NOMO-1 treated with dmso at 0.1 percent for 144 hours (cell line): Measurements from ENCODE around the gene NRSN1.

ENCODE experiments used
- DNase-seq: peaks from one replicate; lab custom pipeline; 2025; ENCODE audit not compliant: unreplicated experiment; lab: John Stamatoyannopoulos, UW

Gene NRSN1, protein sequence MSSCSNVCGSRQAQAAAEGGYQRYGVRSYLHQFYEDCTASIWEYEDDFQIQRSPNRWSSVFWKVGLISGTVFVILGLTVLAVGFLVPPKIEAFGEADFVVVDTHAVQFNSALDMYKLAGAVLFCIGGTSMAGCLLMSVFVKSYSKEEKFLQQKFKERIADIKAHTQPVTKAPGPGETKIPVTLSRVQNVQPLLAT

GRCh38 chr6:24125980-24126379 lies at the start of gene NRSN1:
Gene NRSN1, plus strand, starts transcription at chr6:24126215. Its CDS starts 8,113 bp downstream, at chr6:24134328.
- no peak for DNase-seq

DNA sequence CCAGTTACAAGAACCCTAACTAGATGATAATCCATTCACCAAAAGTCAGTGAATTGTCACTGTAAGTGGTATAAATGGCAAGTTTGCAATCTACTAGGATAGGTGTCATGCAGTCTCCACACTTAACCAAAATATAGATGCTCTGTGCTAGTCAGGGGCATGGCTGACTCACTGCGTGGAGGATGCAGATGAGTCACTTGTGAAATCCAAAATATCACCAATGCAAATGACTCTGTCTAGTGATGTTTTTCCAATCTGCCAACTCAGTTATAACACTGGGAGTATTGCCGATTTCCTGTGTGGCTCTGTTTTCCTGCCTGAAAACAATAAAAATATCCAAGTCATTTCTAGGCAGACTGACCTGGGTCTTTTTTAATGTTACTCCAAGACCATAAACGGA lies 47.8 kb upstream of the NRSN1 start:
- DNase-seq, result no peak

GRCh38 chr6:24079076-24079475 lies 46.9 kb upstream of the NRSN1 start:
- DNase-seq, result no peak

DNA sequence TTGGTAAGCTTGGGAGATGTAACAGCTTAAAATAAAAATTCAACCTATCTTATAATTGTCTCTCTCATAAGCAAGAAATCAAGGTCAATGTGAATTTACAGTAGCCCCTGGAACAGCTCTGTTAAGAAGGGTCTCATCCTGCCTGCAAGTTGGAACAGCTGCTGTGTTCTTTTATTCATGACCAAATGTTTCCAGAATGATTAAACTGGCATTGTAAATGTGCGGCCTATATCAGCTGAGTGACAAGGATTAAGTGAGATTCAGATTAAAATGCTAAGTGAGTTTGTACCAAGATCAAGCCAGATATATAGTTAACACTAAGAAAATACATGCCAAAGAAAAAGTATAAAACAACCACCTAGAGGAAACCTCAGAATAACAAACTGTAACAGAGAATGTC lies 45.3 kb upstream of the NRSN1 start:
- no peak for DNase-seq

DNA sequence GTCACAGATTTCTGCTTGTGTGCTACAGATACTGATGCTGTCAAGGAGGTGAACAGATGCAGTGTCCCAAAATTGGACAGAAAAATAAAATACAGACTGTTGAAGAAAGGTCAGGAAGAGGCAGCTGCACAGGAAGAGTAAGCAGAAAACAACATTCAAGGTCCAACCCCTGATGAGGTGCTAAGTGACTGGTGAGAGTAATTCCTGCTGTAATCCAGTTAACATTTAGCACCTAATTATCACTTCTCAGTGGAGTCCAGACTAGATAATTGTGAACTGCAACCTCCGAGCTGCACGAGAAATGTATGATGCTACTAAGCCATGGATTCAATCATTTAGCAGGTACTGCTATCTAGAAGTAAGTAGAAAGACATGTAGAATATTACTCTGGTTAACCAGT lies 36.3 kb upstream of the NRSN1 start:
- DNase-seq, result no peak

DNA sequence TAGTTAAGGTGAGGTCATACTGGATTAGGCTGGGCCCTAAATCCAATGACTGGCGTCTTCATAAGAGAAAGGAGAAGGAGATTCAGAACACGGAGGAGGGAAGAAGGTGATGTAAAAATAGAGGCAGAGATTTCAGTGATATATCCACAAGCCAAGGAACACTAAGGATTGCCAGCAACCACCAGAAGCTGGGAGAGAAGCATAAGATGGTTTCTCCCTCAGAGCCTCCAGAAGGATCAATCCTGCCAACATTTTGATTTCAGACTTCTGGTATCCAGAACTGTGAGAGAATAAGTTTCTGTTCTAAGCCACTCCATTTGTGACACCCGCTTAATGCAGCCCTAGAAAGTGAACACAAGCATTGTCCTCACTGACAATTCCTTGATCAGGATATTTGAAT lies 33.6 kb upstream of the NRSN1 start:
- DNase-seq, result no peak

DNA sequence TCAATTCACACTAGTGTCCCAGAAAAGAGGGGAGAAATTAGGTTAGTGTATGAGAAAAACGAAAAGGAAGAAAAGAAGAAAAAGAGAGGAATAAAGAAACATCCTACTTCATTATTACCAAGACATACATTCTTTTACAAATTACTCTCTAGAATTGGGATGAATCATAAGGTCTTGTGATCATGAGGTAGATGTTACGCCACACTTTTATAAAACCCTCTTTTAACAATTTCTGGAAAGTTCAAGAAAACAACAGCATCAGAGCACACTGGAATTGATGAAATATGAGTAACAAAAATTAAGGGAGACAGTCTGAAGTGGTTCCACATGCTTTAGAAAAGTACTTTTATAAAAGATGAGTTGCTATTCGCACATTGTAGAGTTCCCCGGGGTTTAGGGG lies 32.6 kb upstream of the NRSN1 start:
- DNase-seq, result no peak

- no peak for DNase-seq
These were observed 26.8 kb upstream of the NRSN1 start for GRCh38 chr6:24099181-24099580.

GRCh38 chr6:24100024-24100769 lies 25.8 kb upstream of the NRSN1 start:
- no peak for DNase-seq

DNA sequence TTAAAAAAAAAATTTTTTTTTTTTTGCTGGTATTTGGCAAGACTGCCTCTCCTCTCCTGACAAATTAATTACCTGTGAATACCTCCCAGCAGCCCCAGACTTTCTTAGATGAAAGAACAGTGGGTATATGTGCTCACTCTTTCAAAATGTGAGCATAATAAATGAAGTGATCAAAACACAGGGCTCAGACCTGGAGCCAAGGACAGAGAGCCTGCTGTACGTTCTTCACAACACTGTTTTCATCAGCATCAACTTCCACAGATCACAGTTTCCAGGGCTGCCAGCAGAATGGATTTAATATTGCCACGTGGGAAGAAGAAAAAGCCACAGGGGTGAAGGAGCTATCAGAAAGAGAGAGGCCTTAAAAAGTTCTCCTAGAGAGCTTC lies 25.3 kb upstream of the NRSN1 start:
- DNase-seq, result no peak

DNA sequence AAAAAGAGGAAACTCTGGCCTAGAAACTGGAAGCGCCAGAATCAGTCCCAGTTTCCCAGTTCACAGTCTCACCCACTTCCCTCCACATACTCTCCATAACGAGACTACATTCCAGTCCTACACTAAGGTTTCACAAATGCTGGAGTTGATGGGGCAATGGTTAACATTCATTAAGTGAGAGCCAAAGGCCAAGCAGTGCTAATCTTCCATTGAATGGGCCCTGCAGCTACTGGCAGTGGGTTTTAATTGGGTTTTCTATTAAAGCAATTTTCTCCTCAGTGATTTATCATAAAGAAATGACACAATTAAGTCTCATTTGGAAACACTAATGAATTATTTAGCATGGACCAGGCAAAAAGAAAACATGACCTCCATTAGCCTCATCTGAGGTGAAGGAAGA lies 20.8 kb upstream of the NRSN1 start:
- DNase-seq, result no peak

GRCh38 chr6:24106291-24106690 lies 19.7 kb upstream of the NRSN1 start:
- DNase-seq, result no peak

- no peak for DNase-seq
These were observed 18.7 kb upstream of the NRSN1 start for GRCh38 chr6:24107294-24107693.

DNA sequence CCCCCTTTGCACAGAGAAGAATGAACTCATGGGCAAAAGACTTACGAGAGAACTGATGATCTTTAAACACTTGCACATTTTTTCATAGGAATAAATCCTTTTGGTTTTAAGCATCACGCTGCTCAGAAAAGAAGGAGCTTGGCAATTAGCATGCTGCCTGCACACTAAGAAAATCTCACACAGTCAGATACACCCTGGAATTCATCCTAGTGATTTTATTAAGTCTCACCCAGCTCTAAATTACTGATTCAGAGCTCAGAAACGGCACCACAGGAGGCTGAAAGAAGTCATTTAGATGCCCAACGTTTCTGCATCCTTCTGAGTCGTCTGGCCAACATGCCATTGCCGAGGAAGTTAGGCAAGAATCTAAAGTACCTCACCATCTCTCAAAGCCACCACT lies 18.0 kb upstream of the NRSN1 start:
- no peak for DNase-seq

DNA sequence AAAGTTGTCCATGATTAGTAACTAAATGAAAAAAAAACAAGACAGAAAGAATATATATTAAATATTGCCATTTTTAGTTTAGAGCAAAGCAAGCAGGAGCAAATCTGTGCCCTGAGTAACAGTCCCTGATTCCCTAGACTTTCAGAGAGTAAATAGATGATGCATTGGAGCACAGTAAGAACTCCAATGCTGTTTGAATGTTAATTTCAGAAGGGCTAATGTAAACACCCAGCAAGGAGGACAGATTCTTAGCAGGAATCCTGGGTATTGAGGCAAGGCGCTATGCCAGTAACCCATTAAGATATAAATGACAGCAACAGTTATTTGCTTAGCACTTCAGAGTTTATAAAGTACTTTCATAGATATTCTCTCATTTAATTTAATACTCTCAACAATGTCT lies 15.6 kb upstream of the NRSN1 start:
- no peak for DNase-seq

GRCh38 chr6:24113891-24114290 lies 12.1 kb upstream of the NRSN1 start:
- no peak for DNase-seq

- DNase-seq, result no peak
These were observed 9.0 kb upstream of the NRSN1 start for GRCh38 chr6:24117021-24117420.

GRCh38 chr6:24122139-24122538 lies 3.9 kb upstream of the NRSN1 start:
- no peak for DNase-seq

DNA sequence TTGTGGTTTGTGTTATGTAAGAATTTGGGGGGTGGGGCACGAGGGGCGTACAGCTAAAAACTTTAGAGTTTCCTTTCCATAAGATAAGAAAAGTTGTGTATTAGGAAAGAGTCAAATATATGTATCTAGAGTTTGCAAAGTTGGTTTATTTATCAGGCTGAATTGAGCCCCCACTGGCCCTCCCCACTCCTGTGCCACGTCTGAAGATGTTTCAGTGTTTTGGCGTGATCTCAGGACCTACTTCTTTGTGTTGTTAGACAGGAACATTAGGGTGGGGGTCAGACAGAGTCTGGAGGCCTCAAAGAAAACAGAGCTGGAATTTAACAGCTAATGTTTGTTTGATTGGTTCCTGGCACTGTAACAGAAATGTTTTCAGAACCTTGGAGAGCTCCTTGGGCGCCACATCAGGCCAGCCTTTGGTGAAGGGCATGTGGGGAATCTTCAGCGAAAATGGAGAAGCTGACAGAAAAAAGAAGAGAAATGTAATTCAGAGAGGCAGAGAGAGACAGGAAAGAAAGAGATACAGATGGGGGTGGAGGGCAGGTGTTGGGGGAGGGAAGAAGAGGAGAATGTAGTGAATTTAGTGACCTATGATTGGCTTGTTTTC lies 674 bp downstream of the NRSN1 start:
- DNase-seq, result peak; percentile 4

DNA sequence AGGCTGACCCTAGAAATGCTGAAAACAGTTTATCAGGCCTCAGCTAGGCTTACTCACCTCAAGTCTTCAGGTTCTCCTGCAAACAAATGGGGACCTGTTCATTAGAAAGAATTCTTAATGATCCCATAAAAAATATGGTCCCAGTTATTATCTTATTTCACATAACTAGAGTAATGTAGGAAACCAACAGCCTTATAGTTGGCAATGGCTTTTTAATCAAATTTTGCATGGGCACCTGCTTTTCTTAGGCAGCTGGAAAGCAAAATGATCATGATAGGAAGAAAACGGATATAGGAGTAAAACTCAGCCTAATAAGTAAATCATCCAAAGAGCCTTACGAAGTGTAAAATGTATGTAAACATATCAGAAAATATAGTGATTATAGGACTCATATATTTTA lies 1.3 kb downstream of the NRSN1 start:
- no peak for DNase-seq

GRCh38 chr6:24131751-24132150 lies 5.7 kb downstream of the NRSN1 start:
- DNase-seq, result no peak

- no peak for DNase-seq
These were observed 13.1 kb downstream of the NRSN1 start for GRCh38 chr6:24139080-24139479.

GRCh38 chr6:24139639-24140038 lies 13.6 kb downstream of the NRSN1 start:
- DNase-seq, result no peak
